A549 (cell line): ENCODE measurements around the gene TNRC6A. TPM values are rescaled to one million over a fixed set of nuclear protein-coding genes. Genes with fewer than 3 reads are reported as not detected.

Experiments used
- ATAC-seq, 2 experiments: fragments of 200-7000 bp in 1 of 2; fragments of >200 bp in 1 of 2; cut with Nextera tagmentation in 1 of 2; cut with Tn5 transposase in 1 of 2; 3 replicates each; pipeline versions ENCODE4 v1.8.0 to v1.9.1; 2018 to 2020; ENCODE audit warnings: mild to moderate bottlenecking in 1 of 2, moderate library complexity in 1 of 2
- CTCF ChIA-PET: fragments of 300-600 bp; sonication (Branson Sonifier 250); formaldehyde crosslinking; extraction: SDS; loops from one replicate; lab custom pipeline; 2021; ENCODE audit warnings: antibody characterized with exemption, inconsistent platforms; lab: Yijun Ruan, JAX
- POLR2A ChIA-PET: fragments of 350-600 bp; formaldehyde crosslinking; extraction: SDS; loops from one replicate; lab custom pipeline; 2021; ENCODE audit warnings: antibody characterized with exemption, inconsistent platforms; lab: Yijun Ruan, JAX
- DNase-seq, 2 experiments: peaks; one replicate each; pipeline versions ENCODE4 v3.0.0 to v3.0.0-alpha.2; 2011 to 2016; ENCODE audit warnings: low read depth in 1 of 2, low spot score in 1 of 2
- FAIRE-seq: peaks from 2 replicates; lab custom pipeline; 2011; peaks lifted over from hg19 to GRCh38; lab: Jason Lieb, UNC
- H3K27ac ChIP-seq, 2 experiments: fragments of >200 bp; sonication (Bioruptor Twin); formaldehyde crosslinking; 3 replicates each; pipeline ENCODE4 v1.5.1; 2016 to 2017
- H3K4me1 ChIP-seq: fragments of >200 bp; sonication (Bioruptor Twin); formaldehyde crosslinking; 3 replicates; pipeline ENCODE4 v1.6.1; 2016
- H3K4me2 ChIP-seq: fragments of >200 bp; sonication (Bioruptor Twin); formaldehyde crosslinking; 3 replicates; pipeline ENCODE4 v1.6.1; 2016
- H3K4me3 ChIP-seq: fragments of >200 bp; sonication (Bioruptor Twin); formaldehyde crosslinking; 3 replicates; pipeline ENCODE4 v1.5.1; 2016
- H3K9me3 ChIP-seq: fragments of >200 bp; sonication (Bioruptor Twin); formaldehyde crosslinking; 3 replicates; pipeline ENCODE4 v1.6.1; 2016
- BHLHE40 ChIP-seq: IDR thresholded peaks from 2 replicates; pipeline ENCODE4 v1.6.1; 2012; ENCODE audit warnings: low read depth, low read length, inconsistent platforms
- CEBPB ChIP-seq, 2 experiments: fragments of >200 bp in 1 of 2; sonication (Bioruptor Twin) in 1 of 2; formaldehyde crosslinking in 1 of 2; IDR thresholded peaks; 2 replicates each; pipeline ENCODE4 v1.6.1; 2012 to 2016
- CHD2 ChIP-seq: fragments of 150-350 bp; IDR thresholded peaks from 2 replicates; pipeline ENCODE4 v1.6.1; 2014; ENCODE audit warnings: low read length; ENCODE audit not compliant: partially characterized antibody
- CHD4 ChIP-seq: fragments of 200-600 bp; sonication (generic); IDR thresholded peaks from 2 replicates; pipeline ENCODE4 v1.6.1; 2016; ENCODE audit warnings: antibody characterized with exemption, mild to moderate bottlenecking, borderline replicate concordance
- CTCF ChIP-seq: fragments of >200 bp; sonication (Bioruptor Twin); formaldehyde crosslinking; IDR thresholded peaks from 3 replicates; pipeline ENCODE4 v1.5.1; 2016
- EHF ChIP-seq: fragments of 250-450 bp; sonication (Bioruptor Pico); IDR thresholded peaks from 2 replicates; pipeline ENCODE4 v1.5.0; 2020; ENCODE audit warnings: mild to moderate bottlenecking
- EHMT2 ChIP-seq: fragments of 200-600 bp; sonication (generic); IDR thresholded peaks from 2 replicates; pipeline ENCODE4 v1.6.1; 2016; ENCODE audit warnings: antibody characterized with exemption, low read depth, mild to moderate bottlenecking, moderate library complexity
- ELK1 ChIP-seq: fragments of 150-350 bp; IDR thresholded peaks from 2 replicates; pipeline ENCODE4 v1.6.1; 2014; ENCODE audit warnings: low read depth, mild to moderate bottlenecking, low read length
- ESRRA ChIP-seq: fragments of 150-350 bp; IDR thresholded peaks from 2 replicates; pipeline ENCODE4 v1.6.1; 2014; ENCODE audit warnings: mild to moderate bottlenecking, low read length, borderline replicate concordance
- FOSB ChIP-seq: fragments of 250-450 bp; sonication (Bioruptor Pico); IDR thresholded peaks from 2 replicates; pipeline ENCODE4 v1.5.0; 2020; ENCODE audit warnings: mild to moderate bottlenecking, moderate library complexity
- GATA3 ChIP-seq: IDR thresholded peaks from 2 replicates; pipeline ENCODE4 v1.6.1; 2012; ENCODE audit warnings: borderline replicate concordance
- HDAC2 ChIP-seq: fragments of 200-600 bp; sonication (generic); IDR thresholded peaks from 2 replicates; pipeline ENCODE4 v1.6.1; 2016
- HES2 ChIP-seq: fragments of >200 bp; sonication (Bioruptor Twin); formaldehyde crosslinking; IDR thresholded peaks from 2 replicates; pipeline ENCODE4 v1.6.1; 2016
- HEYL ChIP-seq: fragments of 250-450 bp; sonication (Bioruptor Pico); IDR thresholded peaks from 2 replicates; pipeline ENCODE4 v1.8.0; 2021; ENCODE audit warnings: mild to moderate bottlenecking, moderate library complexity
- HOXB5 ChIP-seq: fragments of 250-450 bp; sonication (Bioruptor Pico); IDR thresholded peaks from 2 replicates; pipeline ENCODE4 v1.5.0; 2020; ENCODE audit warnings: mild to moderate bottlenecking, moderate library complexity
- KDM1A ChIP-seq: fragments of 200-600 bp; sonication (generic); IDR thresholded peaks from 2 replicates; pipeline ENCODE4 v1.6.1; 2016; ENCODE audit warnings: low read depth, mild to moderate bottlenecking
- KDM5A ChIP-seq: fragments of 200-600 bp; sonication (generic); IDR thresholded peaks from 2 replicates; pipeline ENCODE4 v1.6.1; 2016; ENCODE audit warnings: antibody characterized with exemption, mild to moderate bottlenecking
- MAFK ChIP-seq: fragments of 450-650 bp; IDR thresholded peaks from 2 replicates; pipeline ENCODE4 v1.6.1; 2014; ENCODE audit not compliant: partially characterized antibody
- MAX ChIP-seq: IDR thresholded peaks from 2 replicates; pipeline ENCODE4 v1.6.1; 2012
- MYC ChIP-seq: IDR thresholded peaks from 2 replicates; pipeline ENCODE4 v1.6.1; 2012; ENCODE audit warnings: mild to moderate bottlenecking, inconsistent platforms, low read length, improper control_type of control experiment, borderline replicate concordance
- NPAS2 ChIP-seq: fragments of 250-450 bp; sonication (Bioruptor Pico); IDR thresholded peaks from 2 replicates; pipeline ENCODE4 v1.8.0; 2022; ENCODE audit warnings: mild to moderate bottlenecking, moderate library complexity, borderline replicate concordance
- RNF2 ChIP-seq: fragments of 200-600 bp; sonication (generic); IDR thresholded peaks from 2 replicates; pipeline ENCODE4 v1.6.1; 2016; ENCODE audit warnings: low read depth, mild to moderate bottlenecking, antibody characterized with exemption, moderate library complexity, borderline replicate concordance
- SMC3 ChIP-seq: fragments of >200 bp; sonication (Bioruptor Twin); formaldehyde crosslinking; IDR thresholded peaks from 3 replicates; pipeline ENCODE4 v1.6.1; 2018; ENCODE audit warnings: inconsistent platforms
- SREBF2 ChIP-seq: fragments of 450-650 bp; IDR thresholded peaks from 2 replicates; pipeline ENCODE4 v1.6.1; 2014; ENCODE audit warnings: mild to moderate bottlenecking, moderate library complexity
- TFCP2L1 ChIP-seq: fragments of 250-450 bp; sonication (Bioruptor Pico); IDR thresholded peaks from 2 replicates; pipeline ENCODE4 v1.5.0; 2021; ENCODE audit warnings: mild to moderate bottlenecking
- TP53 ChIP-seq: fragments of 250-450 bp; sonication (Bioruptor Pico); IDR thresholded peaks from 2 replicates; pipeline ENCODE4 v1.5.0; 2021; ENCODE audit warnings: mild to moderate bottlenecking, moderate library complexity
- ZFP36 ChIP-seq: fragments of 450-650 bp; IDR thresholded peaks from 2 replicates; pipeline ENCODE4 v1.6.1; 2014; ENCODE audit warnings: borderline replicate concordance; ENCODE audit not compliant: partially characterized antibody
- ZNF302 ChIP-seq: fragments of 250-450 bp; sonication (Bioruptor Pico); IDR thresholded peaks from 2 replicates; pipeline ENCODE4 v1.9.0; 2021; ENCODE audit warnings: inconsistent platforms, mild to moderate bottlenecking, moderate library complexity
- ZSCAN20 ChIP-seq: fragments of 250-450 bp; sonication (Bioruptor Pico); IDR thresholded peaks from 2 replicates; pipeline ENCODE4 v1.8.0; 2022; ENCODE audit warnings: mild to moderate bottlenecking, moderate library complexity
- WGBS: methylation state at CpG from one replicate; pipeline ENCODE4 v1.1.6; 2017; ENCODE audit errors: missing lambda C conversion rate; 5-methylcytosine and 5-hydroxymethylcytosine counted together
- polyA plus RNA-seq, 4 experiments: library from polyadenylated mRNA; depleted of rRNA in 3 of 4; stranded (reverse); fragments of >200 nt; fragmentation: RNase III in 1 of 4; extraction: RNeasy Plus Mini Kit Qiagen cat#74134 plus additional on column Dnase treatment in 1 of 4; gene quantifications; 2 replicates in 3 of 4; 3 replicates in 1 of 4; pipeline ENCODE4 v1.2.3, GENCODE V29; 2011 to 2017

Gene TNRC6A
- polyA plus RNA-seq, 2 of the 4 experiments (the other 2 are of a cell fraction), result 26.7 to 51.6 TPM

- TF ChIP-seq HDAC2, result no peak
- no peak for TF ChIP-seq MYC
- TF ChIP-seq EHF, result no peak
- no peak for TF ChIP-seq ELK1
- TF ChIP-seq SMC3, result no peak
- TF ChIP-seq ZSCAN20 (CRISPR knock-in tag), result no peak
- TF ChIP-seq NPAS2 (CRISPR knock-in tag), result no peak
- TF ChIP-seq KDM1A, result no peak
- no peak for TF ChIP-seq GATA3
- no peak for TF ChIP-seq EHMT2
- no peak for TF ChIP-seq ESRRA
- TF ChIP-seq ZNF302 (CRISPR knock-in tag), result no peak
- no peak for TF ChIP-seq CHD2
- TF ChIP-seq BHLHE40, result no peak
- no peak for TF ChIP-seq MAX
- TF ChIP-seq CTCF, result no peak
- no peak for TF ChIP-seq HES2
- TF ChIP-seq MAFK, result no peak
- DNase-seq (no peak), ATAC-seq (peak in 1 of 2 experiments; percentile 52; a peak in 3 of 6 replicates), FAIRE-seq (no peak)
- Histone ChIP-seq H3K4me2 (no peak overlapping the region), H3K27ac (peak overlapping the region in 1 of 2 experiments; percentile 47; a peak in 2 of 6 replicates), H3K4me1 (peaks cover 3% of the 10 kb centered on the region; the same call in 2 of the 3 replicates), H3K9me3 (no peaks in the 10 kb centered on the region), H3K4me3 (no peak overlapping the region)
- 72% methylated on average over 5 of the region's 5 CpGs for WGBS
- CTCF ChIA-PET, result interaction anchor here (0.6 to 2.1 kb wide), 7 partner anchors 8 to 127 kb away, joined by 3 to 10 read pairs (median 4); no protein-coding TSS in a partner anchor
- POLR2A ChIA-PET, result no interaction called here
These were observed 34.5 kb upstream of the TNRC6A start for GRCh38 chr16:24694931-24695330.

- ChIA-PET CTCF (interaction anchor here (0.6 to 1.8 kb wide), 3 partner anchors 12 to 205 kb away, joined by 3 to 4 read pairs (median 4); no protein-coding TSS in a partner anchor), POLR2A (no interaction called here)
- ATAC-seq (no peak), DNase-seq (no peak), FAIRE-seq (no peak)
- 86% methylated on average over 5 of the region's 5 CpGs for WGBS
- no peak overlapping the region for H3K4me3 ChIP-seq
- no peak for TF ChIP-seq CHD4
- no peak for TF ChIP-seq ZSCAN20 (CRISPR knock-in tag)
- no peak for TF ChIP-seq HOXB5 (CRISPR knock-in tag)
- no peak for TF ChIP-seq CHD2
- peaks cover 15% of the 10 kb centered on the region for H3K4me1 ChIP-seq
- no peak overlapping the region for H3K27ac ChIP-seq
- H3K9me3 ChIP-seq, result no peaks in the 10 kb centered on the region
- H3K4me2 ChIP-seq, result no peak overlapping the region
These were observed 32.8 kb upstream of the TNRC6A start for GRCh38 chr16:24696699-24697098.

- WGBS, result 58% methylated on average over 5 of the region's 5 CpGs
- CTCF ChIA-PET, result interaction anchor here (0.6 to 2.1 kb wide), 6 partner anchors 9 to 181 kb away, joined by 3 to 16 read pairs (median 3); no protein-coding TSS in a partner anchor
- TF ChIP-seq TFCP2L1 (CRISPR knock-in tag) (no peak), EHMT2 (no peak), TP53 (CRISPR knock-in tag) (no peak), CEBPB (IDR thresholded peaks at IDR 0.05) (no peak), FOSB (CRISPR knock-in tag) (no peak), KDM5A (no peak), ZFP36 (no peak), SREBF2 (no peak), RNF2 (no peak), CHD4 (no peak), HEYL (CRISPR knock-in tag) (no peak), ELK1 (no peak)
These were observed 31.1 kb upstream of the TNRC6A start for GRCh38 chr16:24698308-24698707.

More at GRCh38 chr16:24698308-24698707, 31.1 kb upstream of the TNRC6A start:
- Histone ChIP-seq H3K4me3 (no peak overlapping the region), H3K27ac (peak overlapping the region; percentile 87 to 92; a peak in 5 of 6 replicates), H3K4me2 (no peak overlapping the region), H3K4me1 (peaks cover 24% of the 10 kb centered on the region), H3K9me3 (no peaks in the 10 kb centered on the region)
- FAIRE-seq (no peak), ATAC-seq (no peak), DNase-seq (no peak)
- POLR2A ChIA-PET, result no interaction called here
